Naive thymus-derived CD4-positive, alpha-beta T cell (primary cell): ENCODE results near the gene DLGAP3. TPM values are rescaled to one million over a fixed set of nuclear protein-coding genes. Genes with fewer than 3 reads are reported as not detected.

Source experiments
- ATAC-seq: fragments of 150-1000 bp; cut with Tn5 transposase; 2 replicates; pipeline ENCODE4 v1.10.0; 2021; ENCODE audit warnings: mild to moderate bottlenecking, moderate library complexity
- CTCF ChIA-PET: fragments of 350-600 bp; sonication (Branson Sonifier 250); formaldehyde crosslinking; loops from one replicate; lab custom pipeline; 2021; ENCODE audit warnings: antibody characterized with exemption; lab: Charles Lee
- POLR2A ChIA-PET: fragments of 350-600 bp; sonication (Branson Sonifier 250); formaldehyde crosslinking; loops from one replicate; lab custom pipeline; 2021; ENCODE audit warnings: antibody characterized with exemption, inconsistent platforms; lab: Charles Lee
- DNase-seq, 9 donors: peaks; one replicate each; pipeline versions ENCODE4 v3.0.0 to v3.0.0-alpha.2; 2020 to 2022; ENCODE audit warnings: mixed read lengths in 1 of 9
- H3K27ac ChIP-seq: one replicate; pipeline ENCODE4 v1.7.0; 2013; ENCODE audit warnings: mild to moderate bottlenecking, low read depth, low read length, moderate library complexity
- H3K27me3 ChIP-seq, 2 donors: one replicate each; pipeline ENCODE4 v1.7.0; 2013; ENCODE audit warnings: low read length in 2 of 2, mild to moderate bottlenecking in 2 of 2, moderate library complexity in 2 of 2; ENCODE audit not compliant: control insufficient read depth in 2 of 2, insufficient read depth in 2 of 2
- H3K36me3 ChIP-seq, 3 experiments: 1 replicate in 2 of 3; 2 replicates in 1 of 3; pipeline ENCODE4 v1.7.0; 2013; ENCODE audit warnings: low read length in 3 of 3, mild to moderate bottlenecking in 3 of 3, moderate library complexity in 1 of 3; ENCODE audit not compliant: insufficient read depth in 3 of 3, control insufficient read depth in 2 of 3
- H3K4me1 ChIP-seq, 2 donors: one replicate each; pipeline ENCODE4 v1.7.0; 2013; ENCODE audit warnings: low read length in 2 of 2, mild to moderate bottlenecking in 2 of 2, moderate library complexity in 1 of 2; ENCODE audit not compliant: control insufficient read depth in 2 of 2, insufficient read depth in 2 of 2
- H3K4me3 ChIP-seq: 2 replicates; pipeline ENCODE4 v1.7.0; 2013; ENCODE audit warnings: mild to moderate bottlenecking, low read length
- H3K9me3 ChIP-seq, 3 experiments: 1 replicate in 2 of 3; 2 replicates in 1 of 3; pipeline ENCODE4 v1.7.0; 2013; ENCODE audit warnings: low read length in 3 of 3; ENCODE audit not compliant: control insufficient read depth in 2 of 3
- H3K27ac Mint-ChIP-seq, 9 donors: one replicate each; pipeline ENCODE4 v1.8.0; 2020 to 2022; ENCODE audit warnings: mixed read lengths in 9 of 9, mild to moderate bottlenecking in 8 of 9, moderate library complexity in 5 of 9, inconsistent platforms in 2 of 9
- H3K27me3 Mint-ChIP-seq, 5 donors: one replicate each; pipeline ENCODE4 v1.8.0; 2021 to 2022; ENCODE audit warnings: mixed read lengths in 5 of 5, mild to moderate bottlenecking in 1 of 5
- H3K36me3 Mint-ChIP-seq, 5 donors: one replicate each; pipeline ENCODE4 v1.8.0; 2020 to 2022; ENCODE audit warnings: mixed read lengths in 5 of 5, mild to moderate bottlenecking in 3 of 5, inconsistent platforms in 1 of 5
- H3K4me1 Mint-ChIP-seq, 7 donors: one replicate each; pipeline ENCODE4 v1.8.0; 2020 to 2022; ENCODE audit warnings: mixed read lengths in 7 of 7, mild to moderate bottlenecking in 3 of 7, inconsistent platforms in 1 of 7
- H3K4me3 Mint-ChIP-seq, 10 donors: one replicate each; pipeline ENCODE4 v1.8.0; 2020 to 2022; ENCODE audit warnings: mild to moderate bottlenecking in 10 of 10, mixed read lengths in 10 of 10, moderate library complexity in 6 of 10, inconsistent platforms in 2 of 10
- H3K9me3 Mint-ChIP-seq, 11 donors: one replicate each; pipeline ENCODE4 v1.8.0; 2020 to 2022; ENCODE audit warnings: mixed read lengths in 11 of 11, mild to moderate bottlenecking in 4 of 11, inconsistent platforms in 1 of 11, moderate library complexity in 1 of 11
- intact Hi-C, 2 donors: fragments of 100-400 bp; cut with micrococcal nuclease; formaldehyde crosslinking; loops; one replicate each; pipeline ENCODE4 v1.15.1; 2023
- polyA plus RNA-seq, 2 donors: library from polyadenylated mRNA; unstranded; fragments of 300-500 nt; fragmentation: Illumina TruSeq; gene quantifications; one replicate each; pipeline ENCODE4 v1.2.3, GENCODE V29; 2021
- total RNA-seq, 6 experiments: library from RNA in 5 of 6; stranded (reverse) in 5 of 6; gene quantifications; 1 replicate in 5 of 6; 2 replicates in 1 of 6; pipeline ENCODE4 v1.2.3 and lab custom pipeline; 2021 to 2026

DLGAP3 gene
- total and polyA plus RNA-seq, 7 experiments from 2014 or later: 0.13 to 1.4 (median 1.2) TPM; not detected in 1

GRCh38 chr1:34975771-34976170, 46.3 kb upstream of the DLGAP3 start:
- Mint-ChIP-seq H3K27ac (peak overlapping the region in 6 of 9 donors; percentile 1 to 59 (median 8)), H3K4me3 (no peak overlapping the region)
- POLR2A ChIA-PET: interaction anchor here (1.2 kb wide), 1 partner anchor 9 kb away, joined by 5 read pairs; the partner anchor contains the start of gene TMEM35B

GRCh38 chr1:34975338-34975737, 45.9 kb upstream of the DLGAP3 start:
- H3K4me1 Mint-ChIP-seq: peaks cover 0 to 18% (median 10%) of the 10 kb centered on the region in 7 donors
- no peak for DNase-seq
- H3K9me3 Mint-ChIP-seq: peaks cover 0 to 5% (median 0%) of the 10 kb centered on the region in 11 donors
- intact Hi-C loops: no loop called here
- H3K27me3 Mint-ChIP-seq: peaks cover 0 to 2% (median 0%) of the 10 kb centered on the region in 5 donors
- CTCF ChIA-PET: interaction anchor here (0.6 kb wide), 1 partner anchor 126 kb away, joined by 3 read pairs; no protein-coding TSS in a partner anchor
- H3K4me3 ChIP-seq: no peak overlapping the region
- no peaks in the 10 kb centered on the region for H3K27me3 ChIP-seq
- no peaks in the 10 kb centered on the region for H3K4me1 ChIP-seq
- ATAC-seq: no peak
- no peak overlapping the region for H3K27ac ChIP-seq
- POLR2A ChIA-PET: interaction anchor here (1.3 kb wide), 1 partner anchor 9 kb away, joined by 3 read pairs; no protein-coding TSS in a partner anchor
- H3K4me3 Mint-ChIP-seq: no peak overlapping the region
- peak overlapping the region in 5 of 9 donors; percentile 2 to 59 (median 12) for H3K27ac Mint-ChIP-seq
- H3K36me3 Mint-ChIP-seq: peaks cover 0 to 15% (median 8%) of the 10 kb centered on the region in 5 donors
- H3K9me3 ChIP-seq: no peaks in the 10 kb centered on the region
- H3K36me3 ChIP-seq: peaks cover 0 to 18% (median 0%) of the 10 kb centered on the region in 3 experiments

More at GRCh38 chr1:34975771-34976170, 46.3 kb upstream of the DLGAP3 start:
- Mint-ChIP-seq H3K36me3 (peaks cover 0 to 15% (median 8%) of the 10 kb centered on the region in 5 donors), H3K4me1 (peaks cover 0 to 18% (median 10%) of the 10 kb centered on the region in 7 donors), H3K27me3 (peaks cover 0 to 2% (median 0%) of the 10 kb centered on the region in 5 donors), H3K9me3 (peaks cover 0 to 5% (median 0%) of the 10 kb centered on the region in 11 donors)
- H3K27me3 ChIP-seq: no peaks in the 10 kb centered on the region
- CTCF ChIA-PET: interaction anchor here (0.6 kb wide), 1 partner anchor 127 kb away, joined by 3 read pairs; no protein-coding TSS in a partner anchor
- no peaks in the 10 kb centered on the region for H3K9me3 ChIP-seq
- intact Hi-C loops: no loop called here
- H3K36me3 ChIP-seq: peaks cover 0 to 21% (median 0%) of the 10 kb centered on the region in 3 experiments
- H3K4me1 ChIP-seq: no peaks in the 10 kb centered on the region
- ATAC-seq (no peak), DNase-seq (no peak)
- H3K4me3 ChIP-seq: no peak overlapping the region
- no peak overlapping the region for H3K27ac ChIP-seq

GRCh38 chr1:34974626-34975025, 45.2 kb upstream of the DLGAP3 start:
- H3K27me3 Mint-ChIP-seq: peaks cover 0 to 2% (median 0%) of the 10 kb centered on the region in 5 donors
- Histone ChIP-seq H3K4me1 (no peaks in the 10 kb centered on the region), H3K36me3 (peaks cover 0 to 18% (median 0%) of the 10 kb centered on the region in 3 experiments), H3K27ac (no peak overlapping the region), H3K4me3 (no peak overlapping the region), H3K27me3 (no peaks in the 10 kb centered on the region), H3K9me3 (no peaks in the 10 kb centered on the region)
- H3K4me3 Mint-ChIP-seq: no peak overlapping the region
- POLR2A ChIA-PET: interaction anchor here (1.3 kb wide), 1 partner anchor 10 kb away, joined by 3 read pairs; no protein-coding TSS in a partner anchor
- no peak for DNase-seq
- peaks cover 0 to 5% (median 0%) of the 10 kb centered on the region in 11 donors for H3K9me3 Mint-ChIP-seq
- peaks cover 0 to 15% (median 8%) of the 10 kb centered on the region in 5 donors for H3K36me3 Mint-ChIP-seq
- H3K4me1 Mint-ChIP-seq: peaks cover 0 to 18% (median 9%) of the 10 kb centered on the region in 7 donors
- no peak for ATAC-seq
- CTCF ChIA-PET: no interaction called here
- intact Hi-C loops: no loop called here
- H3K27ac Mint-ChIP-seq: peak overlapping the region in 2 of 9 donors; percentile 12 to 17

- H3K36me3 Mint-ChIP-seq: peaks cover 0 to 15% (median 8%) of the 10 kb centered on the region in 5 donors
- Histone ChIP-seq H3K4me3 (no peak overlapping the region), H3K27ac (no peak overlapping the region), H3K9me3 (no peaks in the 10 kb centered on the region), H3K36me3 (peaks cover 0 to 18% (median 0%) of the 10 kb centered on the region in 3 experiments), H3K4me1 (peaks cover 6 to 8% of the 10 kb centered on the region in 2 donors), H3K27me3 (no peaks in the 10 kb centered on the region)
- no peak for ATAC-seq
- peaks cover 0 to 19% (median 9%) of the 10 kb centered on the region in 7 donors for H3K4me1 Mint-ChIP-seq
- peak overlapping the region in 3 of 9 donors; percentile 7 to 72 (median 32) for H3K27ac Mint-ChIP-seq
- intact Hi-C loops: no loop called here
- no peak for DNase-seq
- CTCF ChIA-PET: no interaction called here
- H3K27me3 Mint-ChIP-seq: peaks cover 0 to 2% (median 0%) of the 10 kb centered on the region in 5 donors
- POLR2A ChIA-PET: no interaction called here
- H3K9me3 Mint-ChIP-seq: peaks cover 0 to 5% (median 1%) of the 10 kb centered on the region in 11 donors
- no peak overlapping the region for H3K4me3 Mint-ChIP-seq
Measured at GRCh38 chr1:34973326-34973725, 43.9 kb upstream of the DLGAP3 start.

- H3K4me1 ChIP-seq: peaks cover 8% of the 10 kb centered on the region in 2 donors
- intact Hi-C loops: no loop called here
- H3K36me3 Mint-ChIP-seq: peaks cover 0 to 6% (median 4%) of the 10 kb centered on the region in 5 donors
- H3K9me3 ChIP-seq: no peaks in the 10 kb centered on the region
- peaks cover 0 to 6% (median 0%) of the 10 kb centered on the region in 3 experiments for H3K36me3 ChIP-seq
- DNase-seq (no peak), ATAC-seq (no peak)
- no peak overlapping the region for H3K27ac ChIP-seq
- peaks cover 0 to 2% (median 0%) of the 10 kb centered on the region in 5 donors for H3K27me3 Mint-ChIP-seq
- no peak overlapping the region for H3K27ac Mint-ChIP-seq
- no peaks in the 10 kb centered on the region for H3K27me3 ChIP-seq
- H3K4me3 Mint-ChIP-seq: no peak overlapping the region
- H3K4me1 Mint-ChIP-seq: peaks cover 0 to 17% (median 4%) of the 10 kb centered on the region in 7 donors
- no peak overlapping the region for H3K4me3 ChIP-seq
- ChIA-PET CTCF (no interaction called here), POLR2A (interaction anchor here (3.8 kb wide), 1 partner anchor 14 kb away, joined by 15 read pairs; the partner anchor contains the start of gene TMEM35B)
- H3K9me3 Mint-ChIP-seq: peaks cover 0 to 4% (median 1%) of the 10 kb centered on the region in 11 donors
Measured at GRCh38 chr1:34970829-34971228, 41.4 kb upstream of the DLGAP3 start.

GRCh38 chr1:34970220-34970735, 40.8 kb upstream of the DLGAP3 start:
- Histone ChIP-seq H3K36me3 (peaks cover 0 to 4% (median 0%) of the 10 kb centered on the region in 3 experiments), H3K27ac (no peak overlapping the region), H3K4me1 (peaks cover 8 to 9% of the 10 kb centered on the region in 2 donors), H3K4me3 (no peak overlapping the region), H3K27me3 (no peaks in the 10 kb centered on the region), H3K9me3 (no peaks in the 10 kb centered on the region)
- DNase-seq: no peak
- Mint-ChIP-seq H3K4me1 (peaks cover 0 to 18% (median 4%) of the 10 kb centered on the region in 7 donors), H3K4me3 (no peak overlapping the region), H3K27me3 (peaks cover 0 to 5% (median 0%) of the 10 kb centered on the region in 5 donors), H3K27ac (no peak overlapping the region), H3K36me3 (peaks cover 0 to 4% (median 0%) of the 10 kb centered on the region in 5 donors), H3K9me3 (peaks cover 0 to 3% (median 0%) of the 10 kb centered on the region in 11 donors)
- ChIA-PET CTCF (no interaction called here), POLR2A (interaction anchor here (3.8 kb wide), 1 partner anchor 15 kb away, joined by 15 read pairs; the partner anchor contains the start of gene TMEM35B)
- ATAC-seq: no peak
- intact Hi-C loops: no loop called here
